ENCODE data around the gene TTLL12. TPM values are rescaled to one million over a fixed set of nuclear protein-coding genes. Genes with fewer than 3 reads are reported as not detected.

The TTLL12 gene
- total RNA-seq, 1 donor from 2014 or later, result 30.6 TPM

DNA sequence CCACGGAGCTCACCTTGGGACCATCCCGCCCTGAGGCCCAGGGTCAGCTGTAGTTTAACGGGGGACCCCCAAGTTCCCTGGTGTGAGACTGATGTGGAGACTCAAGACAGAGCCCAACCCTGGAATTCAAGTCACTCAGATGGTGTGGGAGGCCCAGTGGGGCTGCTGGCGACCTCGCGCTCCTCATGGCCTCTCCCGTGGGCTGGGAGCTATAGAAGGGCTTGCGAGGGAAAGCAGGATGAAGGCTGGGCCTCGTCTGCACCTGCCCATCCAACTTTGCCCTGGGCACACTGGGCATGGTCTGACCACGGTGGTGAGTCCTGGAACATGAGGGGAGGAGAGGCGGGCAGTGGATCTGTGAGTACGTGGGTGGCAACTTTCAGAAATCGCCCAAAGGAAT lies 13.6 kb upstream of the TTLL12 start:
- FAIRE-seq (no peak), DNase-seq (ENCODE audit: low spot score in 2 of 2) (no peak)

DNA sequence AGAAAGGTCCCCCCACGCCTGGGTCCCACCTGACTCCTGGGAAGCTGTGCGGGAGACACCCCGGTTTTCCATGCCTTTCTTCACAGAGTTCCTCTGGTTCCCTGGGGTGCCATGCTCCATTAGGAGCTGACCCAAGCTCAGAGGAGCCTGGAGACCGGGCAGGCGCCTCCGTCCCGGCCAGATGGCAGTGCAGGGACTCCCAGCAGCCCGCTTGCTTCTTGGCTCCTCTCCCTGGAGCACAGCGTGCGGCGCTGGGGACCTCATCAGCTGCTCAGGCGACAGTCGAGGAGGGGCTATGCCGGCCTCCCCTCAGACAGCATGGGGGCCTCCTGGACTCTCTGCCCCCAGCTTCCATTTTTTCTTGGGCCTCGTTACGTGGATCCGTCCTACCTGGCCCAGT lies 13.1 kb upstream of the TTLL12 start:
- DNase-seq (ENCODE audit: low spot score in 2 of 2) (no peak), FAIRE-seq (no peak)

DNA sequence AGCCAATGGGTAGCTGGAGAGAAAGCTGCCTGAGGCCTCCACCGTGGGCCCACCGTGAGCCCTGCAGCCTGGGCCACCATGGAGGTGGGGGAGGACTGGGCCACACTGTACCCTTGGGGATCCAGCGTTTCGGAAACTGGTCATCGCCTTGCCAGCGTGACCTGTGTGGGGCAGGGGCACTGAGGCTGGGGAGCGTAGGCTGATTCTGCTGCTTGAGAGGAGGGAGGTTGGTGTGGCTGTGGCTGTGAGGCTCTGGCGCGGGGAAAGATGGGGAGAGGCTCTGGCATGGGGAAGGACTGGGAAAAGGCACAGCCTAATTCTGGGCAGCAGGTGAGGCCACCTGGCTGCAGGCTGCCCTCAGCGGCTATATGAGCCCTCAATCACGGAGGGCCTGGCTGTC lies 12.6 kb upstream of the TTLL12 start:
- FAIRE-seq, result no peak
- no peak for DNase-seq (ENCODE audit: low spot score in 2 of 2)

DNA sequence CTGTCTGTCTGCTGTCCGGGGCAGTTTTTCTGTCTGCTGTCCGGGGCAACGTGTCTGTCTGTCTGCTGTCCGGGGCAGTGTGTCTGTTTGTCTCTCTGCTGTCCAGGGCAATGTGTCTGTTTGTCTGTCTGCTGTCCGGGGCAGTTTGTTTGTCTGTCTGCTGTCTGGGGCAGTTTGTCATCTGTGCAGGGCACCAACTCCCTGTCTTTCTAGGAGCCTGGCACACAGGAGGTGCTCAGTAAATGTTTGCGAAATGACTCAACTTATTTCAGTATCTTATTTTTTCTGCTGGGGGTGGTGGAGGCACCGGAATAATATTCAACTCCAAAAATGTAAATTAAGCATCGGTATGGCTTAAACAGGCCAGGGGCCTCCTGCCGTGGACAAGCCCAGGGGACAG lies 12.0 kb upstream of the TTLL12 start:
- no peak for DNase-seq (ENCODE audit: low spot score in 2 of 2)
- no peak for FAIRE-seq

DNA sequence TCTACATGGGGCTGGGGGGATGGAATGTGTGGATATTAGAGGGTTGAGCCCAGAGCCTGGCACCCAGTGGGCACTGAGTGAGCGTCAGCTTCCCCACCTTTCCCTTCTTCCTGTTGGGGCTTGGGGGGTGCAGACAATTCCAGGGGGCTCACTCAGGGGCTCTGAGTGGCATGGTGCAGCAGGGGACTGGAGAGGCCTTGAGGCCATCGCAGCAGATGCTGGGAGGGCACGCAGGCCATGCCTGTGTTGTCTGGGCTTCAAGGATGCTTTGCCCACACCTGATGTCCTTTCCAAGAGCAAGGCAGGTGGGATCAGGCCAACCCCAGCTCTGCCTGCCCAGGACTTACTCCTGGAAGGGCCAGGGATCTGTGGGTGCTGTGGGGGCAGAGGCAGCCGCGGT lies 11.2 kb upstream of the TTLL12 start:
- no peak for FAIRE-seq

GRCh38 chr22:43197271-43197941 lies 10.5 kb upstream of the TTLL12 start:
- no peak for FAIRE-seq
- no peak for DNase-seq (ENCODE audit: low spot score in 2 of 2)

More for the DNA sequence above, 11.2 kb upstream of the TTLL12 start:
- no peak for DNase-seq (ENCODE audit: low spot score in 2 of 2)

DNA sequence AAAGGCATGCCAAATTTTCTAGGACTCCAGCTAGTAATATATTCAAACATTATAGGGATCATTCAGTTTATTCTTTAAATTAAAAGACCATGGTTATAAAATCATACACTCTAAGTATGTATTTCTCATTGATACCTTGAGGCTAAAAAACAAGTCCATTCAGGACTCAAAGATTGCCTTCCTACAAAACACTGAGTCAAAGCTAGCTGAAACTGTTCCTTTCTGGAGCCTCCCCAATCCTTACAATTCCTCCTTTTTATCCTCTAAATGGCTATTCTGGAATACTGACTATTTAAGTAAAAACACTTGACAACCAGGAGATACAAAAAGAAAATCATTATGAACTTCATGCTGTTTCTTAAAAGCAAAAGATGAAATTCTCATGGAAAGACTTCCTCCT lies 4.9 kb upstream of the TTLL12 start:
- no peak for FAIRE-seq
- no peak for DNase-seq (ENCODE audit: low spot score in 2 of 2)

DNA sequence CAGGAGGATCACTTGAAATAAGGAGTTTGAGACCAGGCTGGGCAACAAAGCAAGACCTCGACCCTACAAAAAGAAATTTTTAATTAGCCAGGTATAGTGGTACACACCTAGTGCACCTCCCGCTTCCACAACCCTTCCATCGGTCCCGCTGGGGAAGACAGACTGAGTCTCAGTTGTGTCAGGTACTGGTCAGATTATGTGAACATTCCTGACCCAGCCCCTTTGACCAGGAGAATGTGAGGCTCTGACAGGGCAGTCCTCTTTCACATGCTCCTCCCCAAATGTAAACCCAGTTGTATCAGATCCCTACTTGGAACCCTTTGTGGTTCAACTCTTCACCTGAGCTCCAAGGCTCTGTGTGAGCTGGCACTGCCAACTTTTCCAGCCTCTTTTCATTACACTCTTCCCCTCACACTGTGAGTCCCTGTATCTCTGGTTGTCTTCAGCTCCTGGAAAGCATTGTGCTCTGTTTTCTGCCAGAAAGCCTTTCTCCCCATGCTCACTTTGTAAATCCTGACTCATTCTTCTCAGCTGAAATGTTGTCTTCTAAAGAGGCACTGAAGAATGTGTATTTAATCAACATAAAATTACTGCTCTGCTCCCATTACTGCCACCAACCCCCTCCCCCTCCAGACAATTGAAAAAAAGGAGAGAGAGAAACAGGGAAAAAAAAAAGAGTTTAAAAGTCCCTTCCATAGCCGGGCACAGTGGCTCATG lies 2.1 kb upstream of the TTLL12 start:
- DNase-seq (ENCODE audit: low spot score in 2 of 2), result no peak

GRCh38 chr22:43187171-43188099 lies 501 bp upstream of the TTLL12 start:
- FAIRE-seq, result no peak
- DNase-seq (ENCODE audit: low spot score in 2 of 2), result peak; percentile 96 to 97

More for the DNA sequence above, 2.1 kb upstream of the TTLL12 start:
- no peak for FAIRE-seq

GRCh38 chr22:43185860-43186261 lies 1.1 kb downstream of the TTLL12 start:
- peak in 1 of 2 donors; percentile 57 for DNase-seq (ENCODE audit: low spot score in 2 of 2)
- no peak for FAIRE-seq

DNA sequence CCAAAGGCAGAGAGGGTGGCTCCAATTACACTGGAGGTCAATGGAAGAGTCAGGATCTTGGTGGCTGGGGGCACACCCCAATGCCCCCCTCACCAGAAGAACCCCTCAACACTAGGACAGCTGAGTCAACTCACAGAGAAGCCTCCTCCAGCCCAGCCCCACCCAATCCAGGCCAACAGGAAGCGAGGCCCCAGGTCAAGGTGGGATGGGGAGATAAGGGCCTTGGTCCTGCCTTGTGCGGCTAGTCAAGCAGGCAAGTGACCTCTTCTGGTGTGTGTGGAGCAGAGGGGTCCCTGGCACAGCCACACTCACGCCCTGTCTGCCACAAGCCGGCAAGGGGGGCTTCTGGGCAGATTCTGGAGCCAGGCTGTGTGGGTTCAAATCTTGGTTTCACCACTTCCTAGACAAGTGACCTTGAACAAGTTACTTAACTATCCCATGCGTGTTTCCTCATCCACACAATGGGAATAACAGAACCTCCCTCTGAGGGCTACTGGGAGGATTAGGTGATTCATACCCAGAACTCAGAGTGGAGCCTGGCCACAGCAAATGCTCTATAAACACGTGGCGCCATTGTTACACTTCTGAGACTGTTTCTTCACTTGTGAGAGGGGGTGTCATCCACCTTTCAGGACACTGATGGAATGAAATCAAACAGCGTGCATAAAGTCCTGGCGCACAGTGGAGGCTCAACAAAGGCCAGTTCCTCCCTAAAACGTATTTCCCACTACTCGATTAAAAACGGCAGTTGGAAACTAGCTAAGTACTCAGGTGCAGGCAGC lies 3.2 kb downstream of the TTLL12 start:
- no peak for DNase-seq (ENCODE audit: low spot score in 2 of 2)
- no peak for FAIRE-seq

DNA sequence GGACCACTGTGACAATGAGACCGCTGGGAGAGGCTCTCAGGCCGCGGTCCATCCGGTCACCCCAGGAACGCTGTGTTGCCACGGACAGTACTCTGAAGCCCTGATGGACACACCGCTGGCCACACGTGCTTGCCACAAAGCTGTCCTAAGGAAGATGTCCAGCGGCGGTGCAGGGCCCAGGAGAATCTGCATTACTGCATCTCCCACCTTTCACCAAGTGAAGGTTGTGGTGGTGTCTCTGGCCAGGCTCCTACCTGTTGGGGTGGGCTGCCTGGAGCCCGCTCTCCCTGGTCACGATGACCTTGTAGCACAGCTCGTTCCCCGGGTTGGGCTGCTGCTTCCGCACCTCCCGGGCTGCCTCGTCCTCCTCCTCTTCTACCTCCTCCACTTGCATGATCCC lies 4.2 kb downstream of the TTLL12 start:
- FAIRE-seq (no peak), DNase-seq (ENCODE audit: low spot score in 2 of 2) (no peak)

DNA sequence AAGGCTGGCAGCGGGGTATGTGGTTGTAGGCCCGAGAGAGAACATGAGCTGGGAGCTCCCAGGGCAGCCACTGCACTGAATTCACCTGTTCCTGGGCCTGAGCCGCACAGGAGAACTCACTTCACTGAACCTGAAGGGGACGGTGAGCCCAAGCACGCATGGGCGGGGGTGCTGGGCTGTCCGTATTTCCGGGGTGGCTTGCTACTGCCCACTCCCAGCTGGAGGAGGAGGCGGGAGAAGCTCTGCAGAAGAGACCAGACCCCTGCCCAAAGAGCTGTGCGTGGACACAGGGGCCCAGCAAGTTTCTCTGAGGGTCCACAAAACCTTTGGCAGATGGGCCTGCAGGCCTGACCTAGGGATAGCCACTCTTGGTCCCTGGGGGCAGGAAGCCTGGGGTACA lies 4.8 kb downstream of the TTLL12 start:
- FAIRE-seq, result no peak
- no peak for DNase-seq (ENCODE audit: low spot score in 2 of 2)

DNA sequence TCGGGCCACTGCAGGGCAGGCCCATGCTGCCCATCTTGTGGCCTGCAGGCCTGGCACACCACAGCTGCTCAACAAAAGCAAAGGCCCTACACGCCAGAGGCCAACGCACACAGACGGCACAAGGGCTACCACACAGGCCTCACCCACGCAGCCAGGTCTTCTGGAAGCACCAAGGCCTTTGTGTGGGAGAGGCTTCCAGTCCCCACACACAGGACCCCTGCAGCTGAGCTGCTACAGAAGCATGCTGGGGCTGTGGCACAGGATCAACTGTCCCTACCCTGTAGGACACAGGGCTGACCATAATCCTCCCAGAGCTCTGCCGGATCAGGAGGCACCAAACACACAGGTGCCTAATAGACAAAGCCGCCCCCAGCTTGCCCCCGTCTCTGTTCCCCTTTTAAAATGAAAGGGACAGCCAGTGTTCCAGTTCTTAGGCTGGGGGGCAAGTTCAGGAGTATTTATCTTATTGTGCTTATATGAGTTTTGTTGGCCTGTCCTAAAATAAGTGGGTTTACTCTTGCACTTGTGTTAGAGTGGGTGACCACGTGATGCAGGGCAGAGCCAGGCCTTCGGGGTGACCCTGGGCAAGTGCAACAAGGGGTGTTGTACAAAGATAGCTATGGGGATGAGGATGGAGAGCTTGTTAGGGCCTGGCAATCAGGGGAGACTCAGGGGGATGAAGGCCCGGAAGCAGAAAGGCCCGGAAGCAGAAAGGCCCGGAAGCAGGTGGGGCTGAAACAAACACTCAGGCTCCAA lies 5.4 kb downstream of the TTLL12 start:
- DNase-seq (ENCODE audit: low spot score in 2 of 2) (no peak), FAIRE-seq (no peak)

DNA sequence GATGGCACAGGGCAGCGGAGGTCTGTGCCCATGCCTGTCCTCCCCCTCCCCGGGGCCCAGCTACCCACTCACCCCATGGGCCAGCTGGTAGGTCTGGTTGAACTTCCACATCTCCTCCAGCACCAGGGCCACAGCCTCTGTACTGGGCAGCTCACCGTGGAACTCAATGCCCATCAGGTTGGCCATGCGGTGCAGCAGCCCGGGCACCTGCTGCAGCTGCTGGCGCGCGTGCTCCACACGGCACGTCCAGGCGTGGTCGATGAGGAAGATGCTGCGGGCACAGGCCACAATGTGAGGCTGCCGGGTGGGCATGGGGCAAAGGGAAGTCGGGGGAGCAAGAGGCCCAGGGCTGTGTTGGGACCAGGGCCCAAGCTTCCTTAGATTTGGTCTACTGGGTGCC lies 6.3 kb downstream of the TTLL12 start:
- DNase-seq (ENCODE audit: low spot score in 2 of 2) (no peak), FAIRE-seq (no peak)

GRCh38 chr22:43179911-43180195 lies 7.1 kb downstream of the TTLL12 start:
- no peak for DNase-seq (ENCODE audit: low spot score in 2 of 2)
- no peak for FAIRE-seq

- DNase-seq (ENCODE audit: low spot score in 2 of 2) (no peak), FAIRE-seq (no peak)
These were observed 7.6 kb downstream of the TTLL12 start for GRCh38 chr22:43179146-43179910.

DNA sequence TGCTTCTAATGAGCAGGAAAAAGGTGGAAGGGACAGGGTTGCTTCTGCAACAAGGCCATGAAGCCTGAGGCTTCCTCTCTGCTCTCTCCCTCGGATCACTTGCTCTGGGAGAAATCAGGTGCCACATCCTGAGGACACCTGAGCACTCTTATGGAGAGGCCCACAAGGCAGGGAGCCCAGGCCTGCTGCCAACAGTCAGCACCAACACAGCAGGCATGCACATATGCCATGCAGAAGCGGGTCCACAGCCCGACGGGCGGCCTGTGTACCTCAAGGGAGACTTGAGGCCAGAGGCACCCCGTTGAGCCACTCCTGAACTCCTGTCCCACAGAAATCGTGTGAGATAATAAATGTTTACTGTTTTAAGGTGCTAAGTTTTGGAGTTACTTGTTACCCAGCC lies 9.5 kb downstream of the TTLL12 start:
- no peak for FAIRE-seq
- no peak for DNase-seq (ENCODE audit: low spot score in 2 of 2)

- FAIRE-seq (no peak), DNase-seq (ENCODE audit: low spot score in 2 of 2) (no peak)
These were observed 10.8 kb downstream of the TTLL12 start for GRCh38 chr22:43176090-43176489.
